ENCODE results near the gene SLC38A3. TPM values are rescaled to one million over a fixed set of nuclear protein-coding genes. Genes with fewer than 3 reads are reported as not detected.

Gene SLC38A3
- total and polyA plus RNA-seq, 2 of the 8 experiments (the other 6 are each of a cell fraction or from before 2014, with no cell fraction given): 1.2 to 3.7 TPM

DNA sequence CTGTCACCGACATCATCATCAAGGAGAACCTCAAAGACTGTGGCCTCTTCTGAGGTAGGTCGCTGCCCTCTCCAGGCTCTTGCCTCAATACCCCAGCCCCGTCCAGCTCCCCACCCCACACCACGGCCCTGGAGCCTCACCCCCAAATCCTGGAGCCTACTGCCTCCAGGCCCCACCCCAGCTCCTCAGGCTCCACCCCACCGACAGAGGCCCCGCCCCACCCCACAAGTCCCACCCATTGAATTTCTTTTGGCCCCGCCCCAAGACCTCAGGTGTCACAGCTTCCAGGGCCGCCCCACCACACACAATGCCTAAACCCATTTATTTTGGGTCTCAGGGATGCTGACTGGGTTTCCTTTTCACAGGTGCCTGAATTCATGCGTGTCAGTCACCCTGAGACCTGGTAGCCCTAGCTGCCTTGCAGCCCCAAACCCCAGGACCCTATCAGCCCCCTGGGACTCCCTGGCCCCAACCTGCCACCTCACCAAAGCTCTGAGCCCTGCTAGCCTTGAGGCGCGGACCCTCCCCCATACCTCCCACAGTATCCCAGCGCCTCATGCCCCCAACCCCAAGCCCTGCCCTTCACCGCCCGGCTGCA, 10.1 kb upstream of the SLC38A3 start:
- Histone ChIP-seq H3K79me2 (ENCODE audit: control insufficient read depth in 1 of 2, insufficient read depth in 2 of 2, low read length in 2 of 2) (no peaks in the 10 kb centered on the region), H3K23ac (ENCODE audit: insufficient read length) (no peak overlapping the region), H3K56ac (replicated peaks; ENCODE audit: insufficient read length, low read depth, low read length) (no peak overlapping the region), H3K14ac (ENCODE audit: insufficient read length) (no peak overlapping the region), H2AK5ac (ENCODE audit: low read depth, low read length) (no peak overlapping the region), H2BK15ac (ENCODE audit: low read length) (peak overlapping the region; percentile 46; the same call in 1 of the 2 replicates), H4K91ac (replicated peaks; ENCODE audit: insufficient read length, low read length) (peak overlapping the region; percentile 17), H4K5ac (ENCODE audit: insufficient read length, low read depth, low read length) (no peak overlapping the region), H2AFZ (ENCODE audit: low read length) (no peak overlapping the region; the same call in 1 of the 2 replicates), H3K23me2 (ENCODE audit: low read depth, low read length) (peaks cover 2% of the 10 kb centered on the region; the same call in 1 of the 2 replicates), H2BK5ac (ENCODE audit: low read depth, low read length) (peak overlapping the region; percentile 54; the same call in 1 of the 2 replicates), H3K27me3 (replicated peaks in 1 of 4; ENCODE audit: control insufficient read depth in 3 of 4, extremely low read depth in 1 of 4, insufficient read depth in 3 of 4, low read length in 3 of 4) (peaks cover 0 to 12% (median 4%) of the 10 kb centered on the region in 4 experiments; a peak in 3 of 7 replicates), H3K4me2 (ENCODE audit: insufficient read depth in 1 of 2, low read depth in 2 of 2, low read length in 2 of 2) (peak overlapping the region; percentile 49 to 56), H3K9me3 (ENCODE audit: insufficient read depth in 2 of 2, low read depth in 1 of 2, low read length in 1 of 2) (no peaks in the 10 kb centered on the region), H3K36me3 (ENCODE audit: control insufficient read depth in 2 of 4, insufficient read depth in 4 of 4, low read length in 3 of 4) (no peaks in the 10 kb centered on the region), H3K27ac (ENCODE audit: low read depth, low read length) (no peak overlapping the region; the same call in 1 of the 2 replicates), H2BK120ac (replicated peaks; ENCODE audit: low read depth, low read length) (no peak overlapping the region), H2BK12ac (ENCODE audit: low read depth, low read length) (peak overlapping the region; percentile 1; the same call in 1 of the 2 replicates), H2BK20ac (ENCODE audit: low read length) (no peak overlapping the region), H4K8ac (ENCODE audit: extremely low read depth, insufficient read depth, low read length) (no peak overlapping the region; the same call in 1 of the 2 replicates), H4K20me1 (replicated peaks in 1 of 2; ENCODE audit: control insufficient read depth in 1 of 2, insufficient read depth in 2 of 2, low read length in 2 of 2) (peaks cover 0 to 1% of the 10 kb centered on the region in 2 experiments), H3K18ac (ENCODE audit: extremely low read depth, low read length) (no peak overlapping the region), H3K9ac (replicated peaks in 1 of 4; ENCODE audit: extremely low read depth in 1 of 4, low read depth in 3 of 4, low read length in 3 of 4) (no peak overlapping the region), H3K4me1 (replicated peaks in 1 of 4; ENCODE audit: control insufficient read depth in 3 of 4, insufficient read depth in 4 of 4, low read length in 3 of 4) (peaks cover 0 to 14% (median 7%) of the 10 kb centered on the region in 4 experiments; a peak in 5 of 7 replicates), H3K79me1 (ENCODE audit: low read depth, low read length) (no peaks in the 10 kb centered on the region), H3K4ac (replicated peaks; ENCODE audit: insufficient read length, low read depth, low read length) (no peak overlapping the region), H3K4me3 (ENCODE audit: extremely low read depth in 1 of 4, insufficient read depth in 2 of 4, low read depth in 3 of 4, low read length in 4 of 4) (peak overlapping the region in 1 of 4 experiments; percentile 36; a peak in 2 of 8 replicates)
- ChIA-PET POLR2A (ENCODE audit: partially characterized antibody) (interaction anchor here (1.0 to 11.9 kb wide), 14 partner anchors 10 to 73 kb away, joined by 3 to 128 read pairs (median 7); partner anchors contain the start of gene SLC38A3), CTCF (ENCODE audit: partially characterized antibody) (interaction anchor here (0.7 to 19.7 kb wide), 19 partner anchors 20 to 378 kb away, joined by 3 to 1138 read pairs (median 11); partner anchors contain the start of genes GNAI2, HYAL2, SEMA3B and SLC38A3)
- no peak for FAIRE-seq
- no peak for TF ChIP-seq BCL11A (IDR thresholded peaks at IDR 0.05; ENCODE audit: low read depth in 2 of 2, low read length in 2 of 2)
- TF ChIP-seq, protein P1, sequence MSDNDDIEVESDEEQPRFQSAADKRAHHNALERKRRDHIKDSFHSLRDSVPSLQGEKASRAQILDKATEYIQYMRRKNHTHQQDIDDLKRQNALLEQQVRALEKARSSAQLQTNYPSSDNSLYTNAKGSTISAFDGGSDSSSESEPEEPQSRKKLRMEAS (IDR thresholded peaks at IDR 0.05): no peak
- TF ChIP-seq FOSL1 (IDR thresholded peaks at IDR 0.05; ENCODE audit: insufficient read depth, low read depth, low read length): no peak
- peak; percentile 15 for TF ChIP-seq KDM4A (IDR thresholded peaks at IDR 0.05; ENCODE audit: low read depth, low read length, severe bottlenecking)
- TF ChIP-seq TAF7 (optimal IDR thresholded peaks at IDR 0.05; ENCODE audit: borderline replicate concordance, low read depth, low read length): no peak
- TF ChIP-seq KDM1A (IDR thresholded peaks at IDR 0.05; ENCODE audit: borderline replicate concordance, low read length): 0 out of 2 replicates have a peak, but pooled peaks have one; percentile 8
- peak; percentile 14; the same call in 1 of the 2 replicates for TF ChIP-seq RBBP5 (IDR thresholded peaks at IDR 0.05; ENCODE audit: borderline replicate concordance, low read depth, low read length)
- TF ChIP-seq NANOG (IDR thresholded peaks at IDR 0.05; ENCODE audit: insufficient read depth, low read depth, low read length, poor library complexity, severe bottlenecking): no peak
- TF ChIP-seq CBX8 (IDR thresholded peaks at IDR 0.05; ENCODE audit: borderline replicate concordance, low read depth, low read length): no peak
- DNase-seq (ENCODE audit: low read depth in 1 of 2, low spot score in 2 of 2): peak in 1 of 2 experiments; percentile 82
- 73% methylated on average over 9 of the region's 14 CpGs; no CpG with 5 or more reads in 1 of the 2 experiments for WGBS, 2 experiments (ENCODE audit: extremely low coverage in 1 of 2, insufficient coverage in 1 of 2, insufficient read length in 1 of 2, insufficient replicate concordance in 2 of 2, low coverage in 1 of 2, low lambda C conversion rate in 2 of 2, missing lambda C conversion rate in 1 of 2)

Data from H1 (cell line).